Keratinocyte (primary cell): ENCODE results near the gene CACNB2.
A peak's percentile ranks its signal among the peaks of the same experiment; 100 is the strongest.

ENCODE experiments used
- CTCF ChIP-seq, 3 experiments: IDR thresholded peaks in 1 of 3; conservative IDR thresholded peaks in 1 of 3; optimal IDR thresholded peaks in 1 of 3; 2 replicates in 2 of 3; 3 replicates in 1 of 3; pipeline versions ENCODE3 to v1.5.1; 2011; ENCODE audit warnings: low read length in 3 of 3, mild to moderate bottlenecking in 3 of 3, moderate library complexity in 2 of 3, control low read depth in 1 of 3, inconsistent platforms in 1 of 3; ENCODE audit not compliant: insufficient read depth in 2 of 3; ENCODE audit errors: extremely low read depth in 1 of 3
- EZH2 ChIP-seq: IDR thresholded peaks from one replicate; pipeline ENCODE4 v1.6.1; 2012; ENCODE audit warnings: inconsistent platforms, mild to moderate bottlenecking, low read length, moderate library complexity

- TF ChIP-seq CTCF (optimal IDR thresholded peaks at IDR 0.05 in 1 of 3, IDR thresholded peaks at IDR 0.05 in 1 of 3, conservative IDR thresholded peaks at IDR 0.05 in 1 of 3; ENCODE audit: extremely low read depth in 1 of 3, insufficient read depth in 2 of 3, low read length in 3 of 3) (peak; percentile 25 to 58 (median 37)), EZH2 (no peak)
Measured at GRCh38 chr10:18238870-18239485, 98.8 kb downstream of the CACNB2 start.
